HCT116 (cell line): ENCODE results near the gene TSPYL2. TPM values are rescaled to one million over a fixed set of nuclear protein-coding genes. Genes with fewer than 3 reads are reported as not detected.

ENCODE experiments used
- ATAC-seq: fragments of 200-7000 bp; cut with Tn5 transposase; 2 replicates; pipeline ENCODE4 v1.9.1; 2020; ENCODE audit warnings: mild to moderate bottlenecking, moderate library complexity
- BruUV-seq: library from RNA; stranded (reverse); fragments of 400-500 nt; replicated peaks from 2 replicates; lab custom pipeline; 2021; lab: Mats Ljungman, UMichigan
- CTCF ChIA-PET: fragments of 300-600 bp; sonication (Branson Sonifier 250); formaldehyde crosslinking; loops from one replicate; lab custom pipeline; 2021; ENCODE audit warnings: antibody characterized with exemption; lab: Charles Lee
- POLR2A ChIA-PET: fragments of 300-600, 350-600 bp; sonication (Branson Sonifier 250); formaldehyde crosslinking; loops from one replicate; lab custom pipeline; 2021; ENCODE audit warnings: antibody characterized with exemption; lab: Charles Lee
- RAD21 ChIA-PET, 2 experiments: fragments of 300-600 bp; sonication (Branson Sonifier 250); formaldehyde crosslinking; loops; one replicate each; lab custom pipeline; 2023; ENCODE audit warnings: low total read pairs in 2 of 2; ENCODE audit not compliant: uncharacterized antibody in 2 of 2, unreplicated experiment in 2 of 2, low non-redundant PET in 1 of 2; lab: Charles Lee
- DNase-seq: peaks from one replicate; pipeline ENCODE4 v3.0.0-alpha.2; 2010; ENCODE audit warnings: low read depth, low spot score
- H2AFZ ChIP-seq: fragments of 200-600 bp; shearing (Covaris generic), sonication (generic); 2 replicates; pipeline ENCODE4 v1.6.1; 2017; ENCODE audit warnings: low read depth, mixed run types, mixed read lengths, antibody characterized with exemption, low read length; ENCODE audit not compliant: poor library complexity, severe bottlenecking
- H3K27ac ChIP-seq: 2 replicates; pipeline ENCODE4 v1.5.1; 2012; ENCODE audit warnings: low read depth, low read length
- H3K27me3 ChIP-seq: fragments of 200-600 bp; sonication (generic); 2 replicates; pipeline ENCODE4 v1.6.1; 2016; ENCODE audit warnings: mixed run types, low read length, mixed read lengths; ENCODE audit not compliant: insufficient read depth
- H3K36me3 ChIP-seq, 2 experiments: fragments of 200-500 bp in 1 of 2; fragments of 200-600 bp in 1 of 2; sonication (Bioruptor generic) in 1 of 2; sonication (generic) in 1 of 2; 2 replicates each; pipeline versions ENCODE4 v1.5.1 to v1.6.1; 2014 to 2016; ENCODE audit warnings: low read length in 2 of 2, inconsistent platforms in 1 of 2, mixed read lengths in 1 of 2, mixed run types in 1 of 2; ENCODE audit not compliant: insufficient read depth in 2 of 2, control insufficient read depth in 1 of 2
- H3K4me1 ChIP-seq, 2 experiments: fragments of 200-600 bp in 1 of 2; sonication (generic) in 1 of 2; 2 replicates each; pipeline versions ENCODE4 v1.5.1 to v1.6.1; 2012 to 2017; ENCODE audit warnings: low read length in 2 of 2, inconsistent platforms in 1 of 2, mild to moderate bottlenecking in 1 of 2, mixed read lengths in 1 of 2, mixed run types in 1 of 2, moderate library complexity in 1 of 2; ENCODE audit not compliant: insufficient read depth in 2 of 2, control insufficient read depth in 1 of 2
- H3K4me2 ChIP-seq: fragments of 200-600 bp; sonication (generic); 2 replicates; pipeline ENCODE4 v1.6.1; 2017; ENCODE audit warnings: mixed run types, low read length, mixed read lengths
- H3K4me3 ChIP-seq, 2 experiments: fragments of 200-600 bp in 1 of 2; sonication (generic) in 1 of 2; replicated peaks in 1 of 2; 2 replicates each; pipeline ENCODE4 v1.5.1; 2011 to 2016; ENCODE audit warnings: low read length in 2 of 2, control low read depth in 1 of 2, low read depth in 1 of 2, mild to moderate bottlenecking in 1 of 2, mixed read lengths in 1 of 2, mixed run types in 1 of 2
- H3K79me2 ChIP-seq: fragments of 200-600 bp; sonication (generic); 2 replicates; pipeline ENCODE4 v1.6.1; 2017; ENCODE audit warnings: mild to moderate bottlenecking, mixed run types, low read length, moderate library complexity, mixed read lengths; ENCODE audit not compliant: insufficient read depth
- H3K9ac ChIP-seq: fragments of 200-600 bp; sonication (generic); 2 replicates; pipeline ENCODE4 v1.6.1; 2016; ENCODE audit warnings: low read length, mixed read lengths
- H3K9me2 ChIP-seq: fragments of 200-600 bp; sonication (generic), shearing (Covaris generic); 2 replicates; pipeline ENCODE4 v1.6.1; 2017; ENCODE audit warnings: mixed run types, mild to moderate bottlenecking, moderate library complexity; ENCODE audit not compliant: insufficient read depth
- H3K9me3 ChIP-seq, 2 experiments: fragments of 200-500 bp in 1 of 2; fragments of 200-600 bp in 1 of 2; sonication (Bioruptor generic) in 1 of 2; sonication (generic) in 1 of 2; 2 replicates each; pipeline ENCODE4 v1.6.1; 2014 to 2017; ENCODE audit warnings: low read length in 2 of 2, mixed read lengths in 2 of 2, inconsistent platforms in 1 of 2, low read depth in 1 of 2, mild to moderate bottlenecking in 1 of 2, mixed run types in 1 of 2, moderate library complexity in 1 of 2; ENCODE audit not compliant: control insufficient read depth in 1 of 2, insufficient read depth in 1 of 2
- H4K20me1 ChIP-seq: fragments of 200-600 bp; sonication (generic), shearing (Covaris generic); 2 replicates; pipeline ENCODE4 v1.6.1; 2017; ENCODE audit warnings: mixed run types, mild to moderate bottlenecking, moderate library complexity; ENCODE audit not compliant: insufficient read depth
- CBX3 ChIP-seq: IDR thresholded peaks from 2 replicates; pipeline ENCODE4 v1.6.1; 2012; ENCODE audit warnings: low read depth
- CEBPB ChIP-seq: IDR thresholded peaks from 2 replicates; pipeline ENCODE4 v1.6.1; 2012; ENCODE audit warnings: low read depth
- EZH2phosphoT487 ChIP-seq: fragments of 200-600 bp; IDR thresholded peaks from 2 replicates; pipeline ENCODE4 v1.6.1; 2018; ENCODE audit warnings: antibody characterized with exemption, borderline replicate concordance
- JUND ChIP-seq: IDR thresholded peaks from 2 replicates; pipeline ENCODE4 v1.6.1; 2012
- POLR2A ChIP-seq: IDR thresholded peaks from 2 replicates; pipeline ENCODE4 v1.7.0; 2011; ENCODE audit warnings: borderline replicate concordance; ENCODE audit not compliant: insufficient read depth, insufficient read length; ENCODE audit errors: extremely low read depth
- RAD21 ChIP-seq: IDR thresholded peaks from 2 replicates; pipeline ENCODE4 v1.6.1; 2012; ENCODE audit warnings: low read depth, mild to moderate bottlenecking
- SRF ChIP-seq: IDR thresholded peaks from 2 replicates; pipeline ENCODE4 v1.6.1; 2012; ENCODE audit warnings: low read depth
- ZFX ChIP-seq: fragments of 450-650 bp; IDR thresholded peaks from 2 replicates; pipeline ENCODE4 v1.6.1; 2017
- ZNF274 ChIP-seq: fragments of 200-500 bp; sonication (Bioruptor generic); IDR thresholded peaks from 2 replicates; pipeline ENCODE4 v1.6.1; 2014; ENCODE audit warnings: mild to moderate bottlenecking, low read depth, low read length, inconsistent platforms
- intact Hi-C: fragments of 100-400 bp; cut with micrococcal nuclease; formaldehyde crosslinking; loops from 2 replicates; pipeline ENCODE4 v1.10.0; 2022
- total RNA-seq: library from RNA; stranded (reverse); gene quantifications from one replicate; pipeline ENCODE4 v1.2.1, GENCODE V29; 2021; ENCODE audit not compliant: unreplicated experiment
- TF ChIP-seq, protein P1 (sequence below), 3 experiments: fragments of 200-600 bp in 1 of 3; sonication (generic) in 1 of 3; IDR thresholded peaks in 2 of 3; conservative IDR thresholded peaks in 1 of 3; 2 replicates each; pipeline ENCODE4 v1.5.1; 2012 to 2017; ENCODE audit warnings: low read depth in 2 of 3, low read length in 2 of 3, antibody characterized with exemption in 1 of 3, borderline replicate concordance in 1 of 3, control low read depth in 1 of 3, mild to moderate bottlenecking in 1 of 3, mixed read lengths in 1 of 3, mixed run types in 1 of 3, moderate library complexity in 1 of 3; ENCODE audit not compliant: insufficient read depth in 1 of 3
- TF ChIP-seq, protein P2 (sequence below): IDR thresholded peaks from 2 replicates; pipeline ENCODE4 v1.6.1; 2011; ENCODE audit warnings: mild to moderate bottlenecking, low read length, moderate library complexity; ENCODE audit not compliant: insufficient replicate concordance; ENCODE audit errors: extremely low read depth

Gene TSPYL2
- total RNA-seq, 1 experiment from 2014 or later = 19.2 TPM

DNA sequence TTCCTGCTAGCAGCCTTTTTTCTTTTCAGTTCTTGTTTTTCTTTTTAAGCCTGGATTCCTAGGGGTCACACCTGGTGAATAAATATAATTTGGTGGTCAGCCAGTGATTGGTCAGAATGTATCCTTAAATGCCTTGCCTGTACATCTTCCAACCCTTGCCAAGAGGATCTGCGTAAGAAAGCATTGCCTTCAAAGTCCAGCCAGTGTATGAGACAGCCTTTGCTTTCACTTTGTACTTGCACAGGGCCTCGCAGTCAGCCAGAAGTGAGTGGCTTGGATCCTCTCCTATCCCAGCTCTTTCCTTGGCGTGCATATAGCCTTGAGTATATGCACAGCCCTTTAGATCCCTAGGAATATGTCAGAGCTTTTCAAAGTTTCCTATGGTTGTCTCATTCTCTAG, 33.9 kb downstream of the TSPYL2 start:
- no TSS peak for BruUV-seq
- Histone ChIP-seq H3K4me3 (no peak overlapping the region), H3K79me2 (no peaks in the 10 kb centered on the region), H3K27me3 (no peaks in the 10 kb centered on the region), H3K4me2 (no peak overlapping the region), H3K36me3 (no peaks in the 10 kb centered on the region), H3K9me2 (no peaks in the 10 kb centered on the region), H3K4me1 (no peaks in the 10 kb centered on the region), H3K27ac (no peak overlapping the region), H2AFZ (no peak overlapping the region), H3K9ac (no peak overlapping the region), H3K9me3 (no peaks in the 10 kb centered on the region), H4K20me1 (no peaks in the 10 kb centered on the region)
- ChIA-PET RAD21 (no interaction called here), CTCF (no interaction called here), POLR2A (no interaction called here)
- intact Hi-C loops = loop anchor here (10.0 kb wide), 1 partner anchor 99 kb away; no protein-coding TSS in a partner anchor
- DNase-seq (no peak), ATAC-seq (no peak)
- TF ChIP-seq ZNF274 (no peak), EZH2phosphoT487 (no peak), CEBPB (no peak)
- TF ChIP-seq, protein P1, sequence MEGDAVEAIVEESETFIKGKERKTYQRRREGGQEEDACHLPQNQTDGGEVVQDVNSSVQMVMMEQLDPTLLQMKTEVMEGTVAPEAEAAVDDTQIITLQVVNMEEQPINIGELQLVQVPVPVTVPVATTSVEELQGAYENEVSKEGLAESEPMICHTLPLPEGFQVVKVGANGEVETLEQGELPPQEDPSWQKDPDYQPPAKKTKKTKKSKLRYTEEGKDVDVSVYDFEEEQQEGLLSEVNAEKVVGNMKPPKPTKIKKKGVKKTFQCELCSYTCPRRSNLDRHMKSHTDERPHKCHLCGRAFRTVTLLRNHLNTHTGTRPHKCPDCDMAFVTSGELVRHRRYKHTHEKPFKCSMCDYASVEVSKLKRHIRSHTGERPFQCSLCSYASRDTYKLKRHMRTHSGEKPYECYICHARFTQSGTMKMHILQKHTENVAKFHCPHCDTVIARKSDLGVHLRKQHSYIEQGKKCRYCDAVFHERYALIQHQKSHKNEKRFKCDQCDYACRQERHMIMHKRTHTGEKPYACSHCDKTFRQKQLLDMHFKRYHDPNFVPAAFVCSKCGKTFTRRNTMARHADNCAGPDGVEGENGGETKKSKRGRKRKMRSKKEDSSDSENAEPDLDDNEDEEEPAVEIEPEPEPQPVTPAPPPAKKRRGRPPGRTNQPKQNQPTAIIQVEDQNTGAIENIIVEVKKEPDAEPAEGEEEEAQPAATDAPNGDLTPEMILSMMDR (IDR thresholded peaks at IDR 0.05 in 2 of 3, conservative IDR thresholded peaks at IDR 0.05 in 1 of 3; ENCODE audit: borderline replicate concordance in 1 of 3, insufficient read depth in 1 of 3, low read depth in 2 of 3, low read length in 2 of 3) = no peak

DNA sequence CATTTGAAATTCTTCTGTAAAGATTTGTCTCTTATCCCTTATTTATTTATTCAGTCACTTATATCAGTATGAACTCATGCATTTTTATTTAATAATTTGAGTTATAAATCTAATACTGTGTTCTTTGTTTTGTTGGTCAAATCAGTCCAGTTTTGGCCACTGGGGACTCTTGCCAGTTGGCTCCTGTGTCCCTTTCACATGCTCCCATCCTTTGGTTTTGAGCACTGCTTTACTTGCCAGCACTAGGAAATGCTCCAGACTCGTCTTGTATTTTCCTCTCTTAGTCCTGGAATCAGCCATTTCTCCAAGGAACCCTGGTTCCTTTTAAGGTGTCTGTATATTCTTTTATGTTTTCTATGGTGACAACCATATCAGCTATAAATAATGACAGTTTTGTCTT, 39.8 kb downstream of the TSPYL2 start:
- Histone ChIP-seq H4K20me1 (no peaks in the 10 kb centered on the region), H3K79me2 (no peaks in the 10 kb centered on the region), H2AFZ (no peak overlapping the region), H3K27ac (no peak overlapping the region), H3K9me2 (no peaks in the 10 kb centered on the region), H3K36me3 (no peaks in the 10 kb centered on the region), H3K4me1 (no peaks in the 10 kb centered on the region), H3K4me2 (no peak overlapping the region), H3K27me3 (no peaks in the 10 kb centered on the region), H3K9me3 (no peaks in the 10 kb centered on the region), H3K9ac (no peak overlapping the region)
- intact Hi-C loops = no loop called here
- ATAC-seq (no peak), DNase-seq (no peak)
- ChIA-PET CTCF (no interaction called here), POLR2A (no interaction called here), RAD21 (no interaction called here)
- no TSS peak for BruUV-seq
- TF ChIP-seq SRF (no peak), CEBPB (no peak), JUND (no peak), POLR2A (no peak), ZFX (no peak), RAD21 (no peak), CBX3 (no peak)
- TF ChIP-seq, protein P2, sequence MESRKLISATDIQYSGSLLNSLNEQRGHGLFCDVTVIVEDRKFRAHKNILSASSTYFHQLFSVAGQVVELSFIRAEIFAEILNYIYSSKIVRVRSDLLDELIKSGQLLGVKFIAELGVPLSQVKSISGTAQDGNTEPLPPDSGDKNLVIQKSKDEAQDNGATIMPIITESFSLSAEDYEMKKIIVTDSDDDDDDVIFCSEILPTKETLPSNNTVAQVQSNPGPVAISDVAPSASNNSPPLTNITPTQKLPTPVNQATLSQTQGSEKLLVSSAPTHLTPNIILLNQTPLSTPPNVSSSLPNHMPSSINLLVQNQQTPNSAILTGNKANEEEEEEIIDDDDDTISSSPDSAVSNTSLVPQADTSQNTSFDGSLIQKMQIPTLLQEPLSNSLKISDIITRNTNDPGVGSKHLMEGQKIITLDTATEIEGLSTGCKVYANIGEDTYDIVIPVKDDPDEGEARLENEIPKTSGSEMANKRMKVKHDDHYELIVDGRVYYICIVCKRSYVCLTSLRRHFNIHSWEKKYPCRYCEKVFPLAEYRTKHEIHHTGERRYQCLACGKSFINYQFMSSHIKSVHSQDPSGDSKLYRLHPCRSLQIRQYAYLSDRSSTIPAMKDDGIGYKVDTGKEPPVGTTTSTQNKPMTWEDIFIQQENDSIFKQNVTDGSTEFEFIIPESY = no peak
- TF ChIP-seq, protein P1 (IDR thresholded peaks at IDR 0.05 in 2 of 3, conservative IDR thresholded peaks at IDR 0.05 in 1 of 3; ENCODE audit: borderline replicate concordance in 1 of 3, insufficient read depth in 1 of 3, low read depth in 2 of 3, low read length in 2 of 3) = no peak
- TF ChIP-seq, all 23 proteins: peak for 0
- no peak overlapping the region for H3K4me3 ChIP-seq
